Germinal center (tissue), 1 donor: ENCODE data around the gene SSRP1.
"Not testable (repeated sequence)": the region's sequence is repeated elsewhere in the genome, so short reads cannot be mapped to it uniquely, and the experiment has no call there.

Source experiments
- DNase-seq: peaks from one replicate; pipeline ENCODE4 v3.0.0; 2012; ENCODE audit warnings: mixed read lengths, low spot score

SSRP1 gene

GRCh38 chr11:57338142-57338541 is 2.5 kb upstream of the SSRP1 start, which contains the start of gene P2RX3:
TSS of gene P2RX3 (plus strand) at chr11:57338352. CDS start at chr11:57338551, 199 bp downstream.
- no peak for DNase-seq

GRCh38 chr11:57336856-57337255 is 1.2 kb upstream of the SSRP1 start:
- DNase-seq, result not testable (repeated sequence)

- no peak for DNase-seq
Observed at GRCh38 chr11:57336111-57336666, 497 bp upstream of the SSRP1 start.

GRCh38 chr11:57335023-57335342 is 709 bp downstream of the SSRP1 start:
- DNase-seq, result no peak

GRCh38 chr11:57332694-57333440 is 2.8 kb downstream of the SSRP1 start:
- DNase-seq, result no peak

GRCh38 chr11:57331720-57332119 is 4.0 kb downstream of the SSRP1 start:
- no peak for DNase-seq

- no peak for DNase-seq
Observed at GRCh38 chr11:57330029-57330428, 5.7 kb downstream of the SSRP1 start.

- DNase-seq, result no peak
Observed at GRCh38 chr11:57327721-57328120, 8.0 kb downstream of the SSRP1 start.

GRCh38 chr11:57325735-57326048 is 10.0 kb downstream of the SSRP1 start:
- peak; percentile 26 for DNase-seq

- DNase-seq, result peak; percentile 94
Observed at GRCh38 chr11:57324886-57325734, 10.6 kb downstream of the SSRP1 start, which contains the start of gene TNKS1BP1. TSS of gene TNKS1BP1 (minus strand) at chr11:57324952. CDS start at chr11:57321885, 3,067 bp downstream.

GRCh38 chr11:57324154-57324885 is 11.4 kb downstream of the SSRP1 start:
- no peak for DNase-seq

- no peak for DNase-seq
Observed at GRCh38 chr11:57323855-57324153, 11.9 kb downstream of the SSRP1 start.

- DNase-seq, result no peak
Observed at GRCh38 chr11:57323167-57323854, 12.4 kb downstream of the SSRP1 start.

GRCh38 chr11:57322256-57323166 is 13.2 kb downstream of the SSRP1 start:
- DNase-seq, result no peak

- DNase-seq, result no peak
Observed at GRCh38 chr11:57321388-57322255, 14.1 kb downstream of the SSRP1 start.

- no peak for DNase-seq
Observed at GRCh38 chr11:57320719-57321387, 14.8 kb downstream of the SSRP1 start.

GRCh38 chr11:57320067-57320718 is 15.5 kb downstream of the SSRP1 start:
- DNase-seq, result no peak

- no peak for DNase-seq
Observed at GRCh38 chr11:57318178-57318577, 17.5 kb downstream of the SSRP1 start.

GRCh38 chr11:57316017-57316416 is 19.7 kb downstream of the SSRP1 start:
- no peak for DNase-seq
